Measurements from ENCODE around the gene LIPT2.

GRCh38 chr11:74480688-74481417 is 12.7 kb downstream of the LIPT2 start:
- TF ChIP-seq MAX (IDR thresholded peaks at IDR 0.05): no peak
- no peak for TF ChIP-seq REST (IDR thresholded peaks at IDR 0.05; ENCODE audit: low read depth)
- TF ChIP-seq YY1 (IDR thresholded peaks at IDR 0.05; ENCODE audit: low read depth): no peak
- no peak for TF ChIP-seq TAF1 (IDR thresholded peaks at IDR 0.05; ENCODE audit: low read depth)
- TF ChIP-seq TCF12 (IDR thresholded peaks at IDR 0.05; ENCODE audit: low read depth): no peak
- no peak for TF ChIP-seq USF1 (IDR thresholded peaks at IDR 0.05)
- no peak for TF ChIP-seq CEBPB (IDR thresholded peaks at IDR 0.05)
- TF ChIP-seq RAD21 (IDR thresholded peaks at IDR 0.05; ENCODE audit: low read depth): no peak
- TF ChIP-seq EP300 (IDR thresholded peaks at IDR 0.05; ENCODE audit: borderline replicate concordance): no peak

All from Ishikawa (cell line).